Measurements from ENCODE around the gene DUSP7.

Gene DUSP7

DNA sequence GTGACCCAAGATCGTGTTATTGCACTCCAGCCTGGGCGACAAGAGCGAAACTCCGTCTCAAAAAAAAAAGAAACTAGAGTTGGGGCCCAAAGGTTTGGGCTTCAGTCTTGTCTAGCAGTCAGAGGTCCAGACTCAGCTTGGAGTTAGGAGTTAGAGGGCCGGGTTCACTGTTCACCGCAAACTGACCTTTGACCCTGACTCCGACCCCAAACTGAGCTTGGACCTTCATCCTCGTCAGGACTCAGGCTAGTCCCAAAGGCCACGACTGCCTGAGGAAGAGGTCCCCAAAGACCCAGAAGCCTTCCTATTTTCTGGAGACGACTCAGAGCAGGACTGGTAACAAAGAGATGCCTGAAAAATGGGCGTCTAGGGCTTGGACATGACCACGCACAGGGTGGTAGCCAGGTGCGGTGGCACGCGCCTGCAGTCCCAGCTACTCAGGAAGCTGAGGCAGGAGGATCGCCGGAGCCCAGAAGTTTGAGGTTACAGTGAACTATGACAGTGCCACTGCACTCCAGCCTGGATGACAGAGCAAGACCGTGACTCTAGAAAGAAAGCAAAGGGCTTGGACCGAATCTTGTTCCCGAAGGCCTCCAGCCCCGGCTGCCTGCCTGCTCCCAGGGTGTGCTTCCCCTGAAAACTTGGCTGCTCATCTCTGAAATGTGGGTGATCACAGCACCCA, 37.9 kb downstream of the DUSP7 start:
- TF ChIP-seq, protein P1, sequence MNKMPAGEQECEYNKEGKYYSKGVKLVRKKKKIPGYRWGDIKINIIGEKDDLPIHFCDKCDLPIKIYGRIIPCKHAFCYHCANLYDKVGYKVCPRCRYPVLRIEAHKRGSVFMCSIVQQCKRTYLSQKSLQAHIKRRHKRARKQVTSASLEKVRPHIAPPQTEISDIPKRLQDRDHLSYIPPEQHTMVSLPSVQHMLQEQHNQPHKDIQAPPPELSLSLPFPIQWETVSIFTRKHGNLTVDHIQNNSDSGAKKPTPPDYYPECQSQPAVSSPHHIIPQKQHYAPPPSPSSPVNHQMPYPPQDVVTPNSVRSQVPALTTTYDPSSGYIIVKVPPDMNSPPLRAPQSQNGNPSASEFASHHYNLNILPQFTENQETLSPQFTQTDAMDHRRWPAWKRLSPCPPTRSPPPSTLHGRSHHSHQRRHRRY (tag by site-specific recombination; IDR thresholded peaks at IDR 0.05), result no peak
- TF ChIP-seq ZNF350 (tag by site-specific recombination; IDR thresholded peaks at IDR 0.05) (no peak), ZNF37A (tag by site-specific recombination; IDR thresholded peaks at IDR 0.05) (no peak)
- Histone ChIP-seq H3K36me3 (ENCODE audit: control insufficient read depth in 2 of 2, insufficient read depth in 1 of 2, low read length in 2 of 2) (no peaks in the 10 kb centered on the region), H3K4me3 (ENCODE audit: low read depth, low read length) (no peak overlapping the region), H3K9me3 (ENCODE audit: control insufficient read depth, insufficient read depth, low read depth, low read length) (no peaks in the 10 kb centered on the region), H3K4me1 (ENCODE audit: control insufficient read depth, insufficient read depth, low read length) (peaks cover 5% of the 10 kb centered on the region), H3K27ac (ENCODE audit: extremely low read depth, low read depth, low read length) (no peak overlapping the region)
- ChIA-PET CTCF (interaction anchor here (0.6 kb wide), 1 partner anchor 44 kb away, joined by 3 read pairs; the partner anchor contains the start of gene ABHD14B), POLR2A (no interaction called here)

- CTCF ChIA-PET, result interaction anchor here (0.6 kb wide), 1 partner anchor 25 kb away, joined by 3 read pairs; no protein-coding TSS in a partner anchor
- no peak for TF ChIP-seq SP2 (tag by site-specific recombination; IDR thresholded peaks at IDR 0.05)
- no peak for TF ChIP-seq ZNF707 (tag by site-specific recombination; IDR thresholded peaks at IDR 0.05)
- no peak for TF ChIP-seq ZNF19 (tag by site-specific recombination; IDR thresholded peaks at IDR 0.05; ENCODE audit: low read depth)
- TF ChIP-seq ZNF626 (tag by site-specific recombination; IDR thresholded peaks at IDR 0.05), result no peak
- no peak for TF ChIP-seq ZNF571 (tag by site-specific recombination; IDR thresholded peaks at IDR 0.05)
- TF ChIP-seq ZNF223 (tag by site-specific recombination; IDR thresholded peaks at IDR 0.05), result no peak
- no peak for TF ChIP-seq ZNF830 (tag by site-specific recombination; IDR thresholded peaks at IDR 0.05; ENCODE audit: low read depth)
- TF ChIP-seq ZNF239 (tag by site-specific recombination; IDR thresholded peaks at IDR 0.05), result no peak
- no peak for TF ChIP-seq ZNF114 (tag by site-specific recombination; IDR thresholded peaks at IDR 0.05)
- no peak for TF ChIP-seq ZNF341 (tag by site-specific recombination; IDR thresholded peaks at IDR 0.05; ENCODE audit: low read depth)
- TF ChIP-seq ZNF10 (tag by site-specific recombination; IDR thresholded peaks at IDR 0.05), result no peak
- TF ChIP-seq KLF1 (tag by site-specific recombination; IDR thresholded peaks at IDR 0.05), result no peak
- no peak for TF ChIP-seq ZNF391 (tag by site-specific recombination; IDR thresholded peaks at IDR 0.05; ENCODE audit: borderline replicate concordance, low read depth)
- TF ChIP-seq ZNF426 (tag by site-specific recombination; IDR thresholded peaks at IDR 0.05), result no peak
- no peaks in the 10 kb centered on the region for H3K9me3 ChIP-seq (ENCODE audit: control insufficient read depth, insufficient read depth, low read depth, low read length)
- H3K36me3 ChIP-seq (ENCODE audit: control insufficient read depth in 2 of 2, insufficient read depth in 1 of 2, low read length in 2 of 2), result no peaks in the 10 kb centered on the region
- H3K4me3 ChIP-seq (ENCODE audit: low read depth, low read length), result no peak overlapping the region
- H3K4me1 ChIP-seq (ENCODE audit: control insufficient read depth, insufficient read depth, low read length), result peaks cover under 1% of the 10 kb centered on the region
- no peak overlapping the region for H3K27ac ChIP-seq (ENCODE audit: extremely low read depth, low read depth, low read length)
- POLR2A ChIA-PET, result no interaction called here
Observed at GRCh38 chr3:52017586-52017985, 38.8 kb downstream of the DUSP7 start.

DNA sequence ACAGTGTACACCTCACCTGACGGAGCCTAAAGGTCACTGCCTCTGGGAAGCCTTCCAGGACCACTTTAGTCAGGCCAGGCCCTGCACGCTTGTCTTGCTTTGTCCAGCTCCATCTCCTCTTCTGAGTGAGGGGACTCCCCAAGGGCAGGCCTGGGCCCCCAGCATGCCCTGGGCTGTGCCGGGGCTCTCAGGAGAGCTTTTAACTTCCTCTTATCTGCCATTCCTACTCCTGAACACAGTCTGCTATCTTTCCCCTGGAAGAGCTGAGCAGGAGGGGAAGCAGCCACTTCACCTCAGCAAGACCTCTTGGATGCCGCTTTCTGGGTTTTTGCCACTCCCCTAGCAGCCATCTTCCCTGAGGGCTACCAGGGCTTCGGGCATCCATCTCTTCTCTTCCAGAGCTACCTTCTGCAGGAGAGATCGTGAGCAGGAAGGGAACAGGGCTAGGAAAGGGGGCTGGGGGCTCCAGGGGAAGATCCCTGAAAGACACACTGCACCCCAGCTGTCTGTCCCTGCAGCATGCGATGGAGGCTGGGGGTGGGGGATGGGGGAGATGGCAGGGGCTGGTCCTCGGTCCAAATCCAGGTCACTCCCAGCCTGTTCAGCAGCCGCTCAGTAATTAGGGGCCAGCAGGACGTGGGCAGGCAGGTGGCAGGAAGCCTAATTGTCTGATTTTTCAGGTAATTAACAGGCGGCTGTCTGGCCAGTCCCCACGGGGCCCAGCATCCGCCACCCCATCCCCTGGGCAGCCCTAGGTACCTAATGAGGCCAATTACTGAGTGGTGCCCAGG, 40.7 kb downstream of the DUSP7 start:
- Histone ChIP-seq H3K4me3 (ENCODE audit: low read depth, low read length) (no peak overlapping the region), H3K27ac (ENCODE audit: extremely low read depth, low read depth, low read length) (no peak overlapping the region), H3K36me3 (ENCODE audit: control insufficient read depth in 2 of 2, insufficient read depth in 1 of 2, low read length in 2 of 2) (no peaks in the 10 kb centered on the region), H3K9me3 (ENCODE audit: control insufficient read depth, insufficient read depth, low read depth, low read length) (no peaks in the 10 kb centered on the region), H3K4me1 (ENCODE audit: control insufficient read depth, insufficient read depth, low read length) (no peaks in the 10 kb centered on the region)
- TF ChIP-seq ZNF426 (tag by site-specific recombination; IDR thresholded peaks at IDR 0.05) (no peak), ZSCAN16 (tag by site-specific recombination; IDR thresholded peaks at IDR 0.05) (no peak), WT1 (tag by site-specific recombination; IDR thresholded peaks at IDR 0.05) (no peak), ZNF23 (tag by site-specific recombination; IDR thresholded peaks at IDR 0.05; ENCODE audit: borderline replicate concordance) (no peak), ZNF221 (tag by site-specific recombination; IDR thresholded peaks at IDR 0.05; ENCODE audit: borderline replicate concordance) (no peak), ZNF596 (tag by site-specific recombination; IDR thresholded peaks at IDR 0.05) (no peak), ZNF341 (tag by site-specific recombination; IDR thresholded peaks at IDR 0.05; ENCODE audit: low read depth) (no peak), HOXC10 (CRISPR knock-in tag; IDR thresholded peaks at IDR 0.05) (no peak), HIC1 (tag by site-specific recombination; IDR thresholded peaks at IDR 0.05) (no peak), MYNN (tag by site-specific recombination; IDR thresholded peaks at IDR 0.05; ENCODE audit: borderline replicate concordance) (no peak), FEZF1 (tag by site-specific recombination; IDR thresholded peaks at IDR 0.05) (no peak), ZNF175 (tag by site-specific recombination; IDR thresholded peaks at IDR 0.05) (no peak)
- CTCF ChIA-PET, result interaction anchor here (0.6 to 1.5 kb wide), 4 partner anchors 28 to 108 kb away, joined by 3 to 5 read pairs (median 3); no protein-coding TSS in a partner anchor
- POLR2A ChIA-PET, result interaction anchor here (0.6 kb wide), 1 partner anchor 1427 kb away, joined by 3 read pairs; no protein-coding TSS in a partner anchor

All from HEK293 (cell line).